GM21717 (cell line): ENCODE results near the gene TAF1L.

Experiments used
- ATAC-seq: cut with Tn5 transposase; IDR thresholded peaks from one replicate; pipeline ENCODE4 v1.9.1; 2021; ENCODE audit warnings: mild to moderate bottlenecking, moderate library complexity; ENCODE audit not compliant: unreplicated experiment

The TAF1L gene

GRCh38 chr9:32596096-32596865, 39.2 kb downstream of the TAF1L start:
- no peak for ATAC-seq

GRCh38 chr9:32590898-32591297, 44.6 kb downstream of the TAF1L start:
- ATAC-seq = no peak

- no peak for ATAC-seq
Measured at GRCh38 chr9:32590476-32590875, 45.0 kb downstream of the TAF1L start.

GRCh38 chr9:32589083-32589723, 46.3 kb downstream of the TAF1L start:
- ATAC-seq = no peak

GRCh38 chr9:32587901-32588300, 47.6 kb downstream of the TAF1L start:
- ATAC-seq = no peak

GRCh38 chr9:32584784-32585183, 50.7 kb downstream of the TAF1L start:
- ATAC-seq = no peak

- no peak for ATAC-seq
Measured at GRCh38 chr9:32581512-32582143, 53.8 kb downstream of the TAF1L start.

- ATAC-seq = no peak
Measured at GRCh38 chr9:32580631-32581300, 54.7 kb downstream of the TAF1L start.

- ATAC-seq = peak; percentile 49
Measured at GRCh38 chr9:32579706-32580331, 55.6 kb downstream of the TAF1L start.
